WTC11 (cell line): ENCODE data around the gene HENMT1. TPM values are rescaled to one million over a fixed set of nuclear protein-coding genes. Genes with fewer than 3 reads are reported as not detected.

Experiments used
- ATAC-seq: fragments of 200-7000 bp; cut with Tn5 transposase; 2 replicates; pipeline ENCODE4 v1.10.0; 2021; ENCODE audit warnings: mild to moderate bottlenecking, moderate library complexity
- CTCF ChIA-PET: fragments of 300-600 bp; sonication (Branson Sonifier 250); formaldehyde crosslinking; loops from one replicate; lab custom pipeline; 2021; ENCODE audit warnings: antibody characterized with exemption; lab: Charles Lee
- POLR2A ChIA-PET: fragments of 350-600 bp; sonication (Branson Sonifier 250); formaldehyde crosslinking; loops from one replicate; lab custom pipeline; 2021; ENCODE audit warnings: antibody characterized with exemption; lab: Charles Lee
- DNase-seq: peaks from one replicate; pipeline ENCODE4 v3.0.0; 2021; ENCODE audit warnings: low spot score
- H3K27ac Mint-ChIP-seq: 2 replicates; pipeline ENCODE4 v1.8.0; 2021; ENCODE audit warnings: mixed read lengths
- H3K27me3 Mint-ChIP-seq: 2 replicates; pipeline ENCODE4 v1.8.0; 2021; ENCODE audit warnings: low read depth, mild to moderate bottlenecking, moderate library complexity, mixed read lengths
- H3K36me3 Mint-ChIP-seq: 2 replicates; pipeline ENCODE4 v1.8.0; 2021; ENCODE audit warnings: mixed read lengths
- H3K4me1 Mint-ChIP-seq: 2 replicates; pipeline ENCODE4 v1.8.0; 2022; ENCODE audit warnings: mixed read lengths
- H3K4me3 Mint-ChIP-seq: 2 replicates; pipeline ENCODE4 v1.8.0; 2021; ENCODE audit warnings: mild to moderate bottlenecking, moderate library complexity, mixed read lengths
- H3K9me3 Mint-ChIP-seq: 2 replicates; pipeline ENCODE4 v1.8.0; 2021; ENCODE audit warnings: mixed read lengths
- CREM ChIP-seq: sonication (generic); formaldehyde crosslinking; IDR thresholded peaks from 2 replicates; pipeline ENCODE4 v1.8.1; 2022; ENCODE audit warnings: mild to moderate bottlenecking, missing genetic modification reagents, moderate library complexity
- ELF4 ChIP-seq: sonication (generic); formaldehyde crosslinking; IDR thresholded peaks from 2 replicates; pipeline ENCODE4 v1.8.1; 2022; ENCODE audit warnings: low read depth, mild to moderate bottlenecking, moderate library complexity, missing genetic modification reagents
- ETV6 ChIP-seq: sonication (generic); formaldehyde crosslinking; IDR thresholded peaks from 2 replicates; pipeline ENCODE4 v1.8.1; 2022; ENCODE audit warnings: mild to moderate bottlenecking, missing genetic modification reagents
- GABPB1 ChIP-seq: sonication (generic); formaldehyde crosslinking; IDR thresholded peaks from 2 replicates; pipeline ENCODE4 v1.8.1; 2023; ENCODE audit warnings: mild to moderate bottlenecking, missing genetic modification reagents
- GRHL2 ChIP-seq: fragments of 250-450 bp; sonication (Bioruptor Pico); IDR thresholded peaks from 2 replicates; pipeline ENCODE4 v1.8.0; 2022; ENCODE audit warnings: mild to moderate bottlenecking, moderate library complexity; ENCODE audit not compliant: insufficient replicate concordance, severe bottlenecking
- GTF2I ChIP-seq: fragments of 250-450 bp; sonication (Bioruptor Pico); conservative IDR thresholded peaks from 2 replicates; pipeline ENCODE4 v1.4.0; 2021; ENCODE audit warnings: mild to moderate bottlenecking
- JUN ChIP-seq: sonication (generic); formaldehyde crosslinking; IDR thresholded peaks from 2 replicates; pipeline ENCODE4 v1.8.0; 2023; ENCODE audit warnings: mild to moderate bottlenecking, missing genetic modification reagents
- MXD4 ChIP-seq: fragments of 250-450 bp; sonication (Bioruptor Pico); IDR thresholded peaks from 2 replicates; pipeline ENCODE4 v1.8.0; 2021; ENCODE audit warnings: mild to moderate bottlenecking, moderate library complexity, borderline replicate concordance
- NFATC4 ChIP-seq: fragments of 250-450 bp; sonication (Bioruptor Pico); IDR thresholded peaks from 2 replicates; pipeline ENCODE4 v1.9.0; 2021; ENCODE audit warnings: mild to moderate bottlenecking
- NR1H2 ChIP-seq: sonication (generic); formaldehyde crosslinking; IDR thresholded peaks from 2 replicates; pipeline ENCODE4 v1.9.0; 2021; ENCODE audit warnings: mild to moderate bottlenecking, moderate library complexity, missing genetic modification reagents
- PRRX2 ChIP-seq: fragments of 250-450 bp; sonication (Bioruptor Pico); IDR thresholded peaks from 2 replicates; pipeline ENCODE4 v1.8.0; 2021; ENCODE audit warnings: mild to moderate bottlenecking
- RORB ChIP-seq: fragments of 250-450 bp; sonication (Bioruptor Pico); IDR thresholded peaks from 2 replicates; pipeline ENCODE4 v1.9.0; 2021; ENCODE audit warnings: mild to moderate bottlenecking
- SMAD4 ChIP-seq: sonication (generic); formaldehyde crosslinking; IDR thresholded peaks from 2 replicates; pipeline ENCODE4 v1.8.0; 2022; ENCODE audit warnings: mild to moderate bottlenecking, missing genetic modification reagents
- SP1 ChIP-seq: sonication (generic); formaldehyde crosslinking; conservative IDR thresholded peaks from 2 replicates; pipeline ENCODE4 v1.8.1; 2022; ENCODE audit warnings: missing genetic modification reagents
- TCF7 ChIP-seq: sonication (generic); formaldehyde crosslinking; IDR thresholded peaks from 2 replicates; pipeline ENCODE4 v1.8.0; 2022; ENCODE audit warnings: mild to moderate bottlenecking, low read depth, missing genetic modification reagents, moderate library complexity
- TEAD1 ChIP-seq: sonication (generic); formaldehyde crosslinking; IDR thresholded peaks from 2 replicates; pipeline ENCODE4 v1.8.0; 2022; ENCODE audit warnings: mild to moderate bottlenecking, missing genetic modification reagents
- TP53 ChIP-seq: sonication (generic); formaldehyde crosslinking; IDR thresholded peaks from 2 replicates; pipeline ENCODE4 v1.8.1; 2023; ENCODE audit warnings: mild to moderate bottlenecking, missing genetic modification reagents
- ZBTB21 ChIP-seq: sonication (generic); formaldehyde crosslinking; IDR thresholded peaks from 2 replicates; pipeline ENCODE4 v1.8.1; 2023; ENCODE audit warnings: mild to moderate bottlenecking, missing genetic modification reagents, borderline replicate concordance
- ZNF121 ChIP-seq: sonication (generic); formaldehyde crosslinking; IDR thresholded peaks from 2 replicates; pipeline ENCODE4 v1.8.0; 2023; ENCODE audit warnings: missing genetic modification reagents
- ZNF219 ChIP-seq: sonication (generic); formaldehyde crosslinking; IDR thresholded peaks from 2 replicates; pipeline ENCODE4 v1.8.0; 2023; ENCODE audit warnings: missing genetic modification reagents, mild to moderate bottlenecking, borderline replicate concordance
- ZNF232 ChIP-seq: sonication (generic); formaldehyde crosslinking; IDR thresholded peaks from 2 replicates; pipeline ENCODE4 v1.8.0; 2022; ENCODE audit warnings: mild to moderate bottlenecking, missing genetic modification reagents
- ZNF263 ChIP-seq: sonication (generic); formaldehyde crosslinking; IDR thresholded peaks from 2 replicates; pipeline ENCODE4 v1.8.1; 2022; ENCODE audit warnings: low read depth, mild to moderate bottlenecking, moderate library complexity, missing genetic modification reagents
- ZNF671 ChIP-seq: fragments of 250-450 bp; sonication (Bioruptor Pico); IDR thresholded peaks from 2 replicates; pipeline ENCODE4 v1.8.0; 2021; ENCODE audit warnings: mild to moderate bottlenecking
- total RNA-seq: library from RNA; stranded (reverse); gene quantifications from 3 replicates; pipeline ENCODE4 v1.2.3, GENCODE V29; 2021
- TF ChIP-seq, protein P1 (sequence below): sonication (generic); formaldehyde crosslinking; IDR thresholded peaks from 2 replicates; pipeline ENCODE4 v1.8.0; 2022; ENCODE audit warnings: mild to moderate bottlenecking, missing genetic modification reagents
- TF ChIP-seq, protein P2 (sequence below): sonication (generic); formaldehyde crosslinking; IDR thresholded peaks from 2 replicates; pipeline ENCODE4 v1.8.0; 2022; ENCODE audit warnings: missing genetic modification reagents
- TF ChIP-seq, protein P3 (sequence below): fragments of 250-450 bp; sonication (Bioruptor Pico); IDR thresholded peaks from 2 replicates; pipeline ENCODE4 v1.9.0; 2021; ENCODE audit warnings: moderate library complexity, mild to moderate bottlenecking, inconsistent platforms, borderline replicate concordance
- TF ChIP-seq, protein P4 (sequence below): sonication (generic); formaldehyde crosslinking; IDR thresholded peaks from 2 replicates; pipeline ENCODE4 v1.8.0; 2022; ENCODE audit warnings: mild to moderate bottlenecking, missing genetic modification reagents
- TF ChIP-seq, protein P5 (sequence below): sonication (generic); formaldehyde crosslinking; IDR thresholded peaks from 2 replicates; pipeline ENCODE4 v1.8.1; 2023; ENCODE audit warnings: mild to moderate bottlenecking, missing genetic modification reagents
- TF ChIP-seq, protein P6 (sequence below): sonication (generic); formaldehyde crosslinking; IDR thresholded peaks from 2 replicates; pipeline ENCODE4 v1.8.1; 2022; ENCODE audit warnings: low read depth, missing genetic modification reagents, borderline replicate concordance

Gene HENMT1
- total RNA-seq, 1 experiment from 2014 or later = 4.7 TPM

DNA sequence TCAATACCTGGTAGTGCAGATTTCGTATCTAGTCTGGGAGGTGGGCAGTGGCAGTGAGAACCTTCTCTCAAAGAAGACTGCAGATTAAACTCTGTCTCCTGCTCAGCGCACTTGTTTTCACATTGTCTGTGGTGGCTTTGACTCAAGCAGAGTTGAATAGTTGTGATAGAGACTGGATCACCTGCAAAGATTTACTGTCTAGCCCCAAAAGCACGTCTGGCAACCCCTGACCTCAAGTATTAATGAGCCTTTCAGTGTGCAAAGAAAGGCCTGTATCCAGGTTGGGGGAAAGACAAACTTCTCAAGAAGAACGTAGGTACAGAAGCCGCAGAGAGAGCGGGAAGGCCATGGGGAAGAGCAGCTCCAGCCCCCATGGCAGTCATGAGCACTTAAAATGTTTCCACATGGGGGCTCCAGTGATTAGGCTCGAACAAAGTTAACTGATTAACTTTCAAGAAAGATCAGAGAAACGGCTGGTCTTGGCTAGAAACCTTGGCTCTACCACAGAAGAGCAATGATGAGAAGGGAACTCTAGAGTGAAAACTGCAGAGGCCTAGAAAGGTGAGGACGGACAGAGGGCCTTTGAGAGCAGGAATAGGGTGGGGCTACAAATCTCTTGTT is 15.2 kb downstream of the HENMT1 start:
- H3K27ac Mint-ChIP-seq = no peak overlapping the region
- ATAC-seq = peak; percentile 36; the same call in 1 of the 2 replicates
- CTCF ChIA-PET = interaction anchor here (1.0 to 3.6 kb wide), 3 partner anchors 47 to 85 kb away, joined by 3 to 14 read pairs (median 8); partner anchors contain the start of genes EEIG2 and PRPF38B

DNA sequence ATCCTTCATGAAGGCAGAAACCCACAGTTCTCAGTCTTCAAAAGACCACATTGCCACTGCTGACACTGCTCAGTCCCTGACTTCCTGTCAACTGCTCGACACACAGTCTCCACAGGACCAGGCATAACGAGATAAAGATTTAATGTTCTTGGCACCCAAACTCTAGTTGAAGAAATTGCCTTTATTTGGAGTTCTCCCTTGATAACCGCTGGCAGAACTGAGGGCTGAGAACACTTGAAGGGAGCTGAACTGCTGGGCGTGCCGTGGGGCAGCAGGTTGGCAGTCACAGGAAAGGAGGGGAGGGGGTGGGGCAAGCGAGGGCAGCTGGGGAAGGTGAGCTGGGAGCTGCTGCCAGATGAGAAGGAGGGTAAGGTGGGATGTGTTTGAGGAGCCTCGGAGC is 15.9 kb downstream of the HENMT1 start:
- H3K36me3 Mint-ChIP-seq = peaks cover 1% of the 10 kb centered on the region; the same call in 1 of the 2 replicates
- H3K4me1 Mint-ChIP-seq = peaks cover 11% of the 10 kb centered on the region
- H3K27ac Mint-ChIP-seq = no peak overlapping the region
- ChIA-PET CTCF (interaction anchor here (1.0 to 3.6 kb wide), 4 partner anchors 47 to 318 kb away, joined by 3 to 14 read pairs (median 9); partner anchors contain the start of genes EEIG2 and PRPF38B), POLR2A (interaction anchor here (0.6 kb wide), 1 partner anchor 190 kb away, joined by 4 read pairs; no protein-coding TSS in a partner anchor)
- TF ChIP-seq, protein P1, sequence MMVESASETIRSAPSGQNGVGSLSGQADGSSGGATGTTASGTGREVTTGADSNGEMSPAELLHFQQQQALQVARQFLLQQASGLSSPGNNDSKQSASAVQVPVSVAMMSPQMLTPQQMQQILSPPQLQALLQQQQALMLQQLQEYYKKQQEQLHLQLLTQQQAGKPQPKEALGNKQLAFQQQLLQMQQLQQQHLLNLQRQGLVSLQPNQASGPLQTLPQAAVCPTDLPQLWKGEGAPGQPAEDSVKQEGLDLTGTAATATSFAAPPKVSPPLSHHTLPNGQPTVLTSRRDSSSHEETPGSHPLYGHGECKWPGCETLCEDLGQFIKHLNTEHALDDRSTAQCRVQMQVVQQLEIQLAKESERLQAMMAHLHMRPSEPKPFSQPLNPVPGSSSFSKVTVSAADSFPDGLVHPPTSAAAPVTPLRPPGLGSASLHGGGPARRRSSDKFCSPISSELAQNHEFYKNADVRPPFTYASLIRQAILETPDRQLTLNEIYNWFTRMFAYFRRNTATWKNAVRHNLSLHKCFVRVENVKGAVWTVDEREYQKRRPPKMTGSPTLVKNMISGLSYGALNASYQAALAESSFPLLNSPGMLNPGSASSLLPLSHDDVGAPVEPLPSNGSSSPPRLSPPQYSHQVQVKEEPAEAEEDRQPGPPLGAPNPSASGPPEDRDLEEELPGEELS (CRISPR knock-in tag) = no peak
- TF ChIP-seq SP1 (no peak), RORB (CRISPR knock-in tag) (no peak), ZNF232 (no peak), NFATC4 (no peak), ZNF219 (CRISPR knock-in tag) (no peak), ZNF671 (no peak), ZNF121 (CRISPR knock-in tag) (no peak), CREM (CRISPR knock-in tag) (no peak), GRHL2 (CRISPR knock-in tag) (no peak), ETV6 (CRISPR knock-in tag) (no peak), MXD4 (no peak), PRRX2 (no peak)
- TF ChIP-seq, protein P2, sequence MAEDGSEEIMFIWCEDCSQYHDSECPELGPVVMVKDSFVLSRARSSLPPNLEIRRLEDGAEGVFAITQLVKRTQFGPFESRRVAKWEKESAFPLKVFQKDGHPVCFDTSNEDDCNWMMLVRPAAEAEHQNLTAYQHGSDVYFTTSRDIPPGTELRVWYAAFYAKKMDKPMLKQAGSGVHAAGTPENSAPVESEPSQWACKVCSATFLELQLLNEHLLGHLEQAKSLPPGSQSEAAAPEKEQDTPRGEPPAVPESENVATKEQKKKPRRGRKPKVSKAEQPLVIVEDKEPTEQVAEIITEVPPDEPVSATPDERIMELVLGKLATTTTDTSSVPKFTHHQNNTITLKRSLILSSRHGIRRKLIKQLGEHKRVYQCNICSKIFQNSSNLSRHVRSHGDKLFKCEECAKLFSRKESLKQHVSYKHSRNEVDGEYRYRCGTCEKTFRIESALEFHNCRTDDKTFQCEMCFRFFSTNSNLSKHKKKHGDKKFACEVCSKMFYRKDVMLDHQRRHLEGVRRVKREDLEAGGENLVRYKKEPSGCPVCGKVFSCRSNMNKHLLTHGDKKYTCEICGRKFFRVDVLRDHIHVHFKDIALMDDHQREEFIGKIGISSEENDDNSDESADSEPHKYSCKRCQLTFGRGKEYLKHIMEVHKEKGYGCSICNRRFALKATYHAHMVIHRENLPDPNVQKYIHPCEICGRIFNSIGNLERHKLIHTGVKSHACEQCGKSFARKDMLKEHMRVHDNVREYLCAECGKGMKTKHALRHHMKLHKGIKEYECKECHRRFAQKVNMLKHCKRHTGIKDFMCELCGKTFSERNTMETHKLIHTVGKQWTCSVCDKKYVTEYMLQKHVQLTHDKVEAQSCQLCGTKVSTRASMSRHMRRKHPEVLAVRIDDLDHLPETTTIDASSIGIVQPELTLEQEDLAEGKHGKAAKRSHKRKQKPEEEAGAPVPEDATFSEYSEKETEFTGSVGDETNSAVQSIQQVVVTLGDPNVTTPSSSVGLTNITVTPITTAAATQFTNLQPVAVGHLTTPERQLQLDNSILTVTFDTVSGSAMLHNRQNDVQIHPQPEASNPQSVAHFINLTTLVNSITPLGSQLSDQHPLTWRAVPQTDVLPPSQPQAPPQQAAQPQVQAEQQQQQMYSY (CRISPR knock-in tag) = no peak
- TF ChIP-seq, protein P3, sequence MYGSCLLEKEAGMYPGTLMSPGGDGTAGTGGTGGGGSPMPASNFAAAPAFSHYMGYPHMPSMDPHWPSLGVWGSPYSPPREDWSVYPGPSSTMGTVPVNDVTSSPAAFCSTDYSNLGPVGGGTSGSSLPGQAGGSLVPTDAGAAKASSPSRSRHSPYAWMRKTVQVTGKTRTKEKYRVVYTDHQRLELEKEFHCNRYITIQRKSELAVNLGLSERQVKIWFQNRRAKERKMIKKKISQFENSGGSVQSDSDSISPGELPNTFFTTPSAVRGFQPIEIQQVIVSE (CRISPR knock-in tag) = no peak
- TF ChIP-seq, protein P4, sequence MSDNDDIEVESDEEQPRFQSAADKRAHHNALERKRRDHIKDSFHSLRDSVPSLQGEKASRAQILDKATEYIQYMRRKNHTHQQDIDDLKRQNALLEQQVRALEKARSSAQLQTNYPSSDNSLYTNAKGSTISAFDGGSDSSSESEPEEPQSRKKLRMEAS (CRISPR knock-in tag) = no peak
- no peak for DNase-seq
- H3K9me3 Mint-ChIP-seq = peaks cover 5% of the 10 kb centered on the region
- ATAC-seq = peak; percentile 25; the same call in 1 of the 2 replicates
- no peaks in the 10 kb centered on the region for H3K27me3 Mint-ChIP-seq
- H3K4me3 Mint-ChIP-seq = no peak overlapping the region

More for the DNA sequence above, 15.2 kb downstream of the HENMT1 start:
- H3K27me3 Mint-ChIP-seq = no peaks in the 10 kb centered on the region
- DNase-seq = no peak
- no peaks in the 10 kb centered on the region for H3K9me3 Mint-ChIP-seq
- H3K36me3 Mint-ChIP-seq = no peaks in the 10 kb centered on the region
- POLR2A ChIA-PET = interaction anchor here (0.6 kb wide), 1 partner anchor 189 kb away, joined by 4 read pairs; no protein-coding TSS in a partner anchor
- H3K4me3 Mint-ChIP-seq = no peak overlapping the region
- TF ChIP-seq SP1 = no peak
- TF ChIP-seq NR1H2 = no peak
- TF ChIP-seq, protein P5, sequence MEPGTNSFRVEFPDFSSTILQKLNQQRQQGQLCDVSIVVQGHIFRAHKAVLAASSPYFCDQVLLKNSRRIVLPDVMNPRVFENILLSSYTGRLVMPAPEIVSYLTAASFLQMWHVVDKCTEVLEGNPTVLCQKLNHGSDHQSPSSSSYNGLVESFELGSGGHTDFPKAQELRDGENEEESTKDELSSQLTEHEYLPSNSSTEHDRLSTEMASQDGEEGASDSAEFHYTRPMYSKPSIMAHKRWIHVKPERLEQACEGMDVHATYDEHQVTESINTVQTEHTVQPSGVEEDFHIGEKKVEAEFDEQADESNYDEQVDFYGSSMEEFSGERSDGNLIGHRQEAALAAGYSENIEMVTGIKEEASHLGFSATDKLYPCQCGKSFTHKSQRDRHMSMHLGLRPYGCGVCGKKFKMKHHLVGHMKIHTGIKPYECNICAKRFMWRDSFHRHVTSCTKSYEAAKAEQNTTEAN = no peak
- TF ChIP-seq TP53 (CRISPR knock-in tag) = no peak
- TF ChIP-seq TCF7 (CRISPR knock-in tag) = no peak
- TF ChIP-seq ZBTB21 (CRISPR knock-in tag) = no peak
- no peak for TF ChIP-seq ELF4 (CRISPR knock-in tag)
- TF ChIP-seq, protein P6, sequence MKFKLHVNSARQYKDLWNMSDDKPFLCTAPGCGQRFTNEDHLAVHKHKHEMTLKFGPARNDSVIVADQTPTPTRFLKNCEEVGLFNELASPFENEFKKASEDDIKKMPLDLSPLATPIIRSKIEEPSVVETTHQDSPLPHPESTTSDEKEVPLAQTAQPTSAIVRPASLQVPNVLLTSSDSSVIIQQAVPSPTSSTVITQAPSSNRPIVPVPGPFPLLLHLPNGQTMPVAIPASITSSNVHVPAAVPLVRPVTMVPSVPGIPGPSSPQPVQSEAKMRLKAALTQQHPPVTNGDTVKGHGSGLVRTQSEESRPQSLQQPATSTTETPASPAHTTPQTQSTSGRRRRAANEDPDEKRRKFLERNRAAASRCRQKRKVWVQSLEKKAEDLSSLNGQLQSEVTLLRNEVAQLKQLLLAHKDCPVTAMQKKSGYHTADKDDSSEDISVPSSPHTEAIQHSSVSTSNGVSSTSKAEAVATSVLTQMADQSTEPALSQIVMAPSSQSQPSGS (CRISPR knock-in tag) = no peak
- TF ChIP-seq TEAD1 (CRISPR knock-in tag) = no peak
- TF ChIP-seq SMAD4 = no peak
- no peak for TF ChIP-seq GABPB1 (CRISPR knock-in tag)
- no peak for TF ChIP-seq ZNF263 (CRISPR knock-in tag)
- no peak for TF ChIP-seq ZNF219 (CRISPR knock-in tag)
- no peak for TF ChIP-seq GTF2I (CRISPR knock-in tag)
- no peak for TF ChIP-seq JUN (CRISPR knock-in tag)
- peaks cover 11% of the 10 kb centered on the region for H3K4me1 Mint-ChIP-seq
